ENCODE results near the gene RCBTB2.

RCBTB2 gene

DNA sequence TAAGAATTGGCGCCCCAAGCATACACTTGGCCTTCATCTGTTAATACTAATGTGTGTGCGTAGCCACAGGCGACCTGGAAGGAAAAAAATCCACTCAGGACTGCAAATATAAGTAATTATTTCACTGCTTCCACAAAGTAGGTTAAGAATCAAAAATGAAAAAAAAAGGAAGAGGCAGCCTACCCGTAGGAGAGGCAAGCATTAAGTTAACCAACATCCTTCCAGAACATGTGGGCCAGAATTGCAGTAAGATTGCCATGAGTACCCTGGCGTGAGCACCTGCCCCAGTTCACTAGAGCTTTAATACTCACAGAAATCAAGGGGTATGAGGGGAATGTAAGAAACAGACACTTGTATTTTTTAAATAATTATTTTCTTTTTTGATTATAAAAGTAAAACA, 22.2 kb downstream of the RCBTB2 start:
- TF ChIP-seq, protein P1, sequence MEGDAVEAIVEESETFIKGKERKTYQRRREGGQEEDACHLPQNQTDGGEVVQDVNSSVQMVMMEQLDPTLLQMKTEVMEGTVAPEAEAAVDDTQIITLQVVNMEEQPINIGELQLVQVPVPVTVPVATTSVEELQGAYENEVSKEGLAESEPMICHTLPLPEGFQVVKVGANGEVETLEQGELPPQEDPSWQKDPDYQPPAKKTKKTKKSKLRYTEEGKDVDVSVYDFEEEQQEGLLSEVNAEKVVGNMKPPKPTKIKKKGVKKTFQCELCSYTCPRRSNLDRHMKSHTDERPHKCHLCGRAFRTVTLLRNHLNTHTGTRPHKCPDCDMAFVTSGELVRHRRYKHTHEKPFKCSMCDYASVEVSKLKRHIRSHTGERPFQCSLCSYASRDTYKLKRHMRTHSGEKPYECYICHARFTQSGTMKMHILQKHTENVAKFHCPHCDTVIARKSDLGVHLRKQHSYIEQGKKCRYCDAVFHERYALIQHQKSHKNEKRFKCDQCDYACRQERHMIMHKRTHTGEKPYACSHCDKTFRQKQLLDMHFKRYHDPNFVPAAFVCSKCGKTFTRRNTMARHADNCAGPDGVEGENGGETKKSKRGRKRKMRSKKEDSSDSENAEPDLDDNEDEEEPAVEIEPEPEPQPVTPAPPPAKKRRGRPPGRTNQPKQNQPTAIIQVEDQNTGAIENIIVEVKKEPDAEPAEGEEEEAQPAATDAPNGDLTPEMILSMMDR (IDR thresholded peaks at IDR 0.05; ENCODE audit: borderline replicate concordance, insufficient read depth, low read depth, low read length), result no peak
- H3K4me3 ChIP-seq (ENCODE audit: low read depth, low read length), result no peak overlapping the region

DNA sequence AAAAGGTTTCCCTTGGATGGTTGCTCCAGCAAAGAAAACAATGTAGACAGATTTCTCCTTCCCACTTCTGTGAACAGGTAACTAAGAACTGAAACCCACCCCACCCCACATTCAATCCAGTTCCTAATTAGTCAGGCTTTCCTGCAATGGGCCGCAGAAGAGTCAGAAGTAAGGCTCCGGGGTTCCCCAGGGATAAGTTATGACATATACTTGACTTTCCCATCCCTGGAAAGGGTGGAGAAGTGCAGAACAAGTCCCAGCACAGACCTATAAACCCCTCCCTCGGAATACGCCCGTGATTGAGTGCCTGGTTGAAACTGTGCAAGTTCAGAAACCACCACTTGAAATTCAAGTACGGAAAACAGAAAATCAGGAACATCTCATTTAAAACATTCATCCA, 24.9 kb downstream of the RCBTB2 start:
- H3K4me3 ChIP-seq (ENCODE audit: low read depth, low read length), result no peak overlapping the region
- TF ChIP-seq, protein P1 (IDR thresholded peaks at IDR 0.05; ENCODE audit: borderline replicate concordance, insufficient read depth, low read depth, low read length), result no peak

DNA sequence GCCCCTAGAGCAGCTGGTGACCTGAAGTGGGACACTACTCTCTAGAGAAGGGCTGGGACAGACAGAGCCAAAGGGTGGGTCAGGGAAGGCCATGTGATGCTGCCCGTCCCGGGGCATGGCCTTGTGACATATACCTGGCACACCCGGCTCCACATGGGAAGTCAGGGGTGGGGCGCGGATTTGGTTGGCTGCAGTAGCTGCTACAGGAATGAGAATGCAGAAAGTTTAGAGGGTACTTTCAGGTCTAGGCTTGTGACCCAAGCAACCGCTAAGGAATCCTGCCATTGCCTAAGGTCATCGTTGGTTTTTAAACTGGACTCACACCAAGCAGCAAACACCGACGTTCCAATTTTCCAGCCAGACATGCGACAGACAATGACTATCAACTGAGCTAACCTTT, 25.9 kb downstream of the RCBTB2 start:
- H3K4me3 ChIP-seq (ENCODE audit: low read depth, low read length), result no peak overlapping the region
- TF ChIP-seq, protein P1 (IDR thresholded peaks at IDR 0.05; ENCODE audit: borderline replicate concordance, insufficient read depth, low read depth, low read length), result no peak

DNA sequence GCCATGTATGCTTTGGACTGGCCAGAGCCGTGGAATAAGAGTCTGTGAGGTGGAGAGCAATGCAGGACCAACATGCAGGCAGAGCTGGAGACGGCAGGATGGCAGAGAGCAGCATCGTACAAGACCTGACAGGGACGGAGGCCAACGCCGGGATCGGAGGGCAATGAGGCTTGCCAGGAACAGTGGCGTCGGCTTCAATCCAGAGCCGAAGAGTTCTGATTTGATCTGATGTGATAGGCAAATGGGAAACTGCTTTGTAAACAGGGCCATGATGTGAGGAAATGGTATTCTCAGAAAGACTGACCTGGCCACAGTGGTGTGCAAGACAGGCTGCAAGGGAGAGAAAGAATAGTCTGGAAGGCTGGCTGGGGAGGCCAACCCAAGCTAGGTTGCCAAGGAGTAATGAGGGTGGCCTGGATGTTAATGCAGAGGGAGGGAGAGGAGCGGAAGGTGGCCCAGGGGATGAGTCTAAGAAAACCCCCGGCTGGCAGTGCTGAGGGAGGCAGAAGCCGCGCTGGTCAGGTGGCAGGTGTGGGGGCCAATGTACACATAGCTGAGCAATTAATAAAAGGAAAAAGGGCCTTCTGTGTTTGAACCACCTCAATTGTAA, 26.7 kb downstream of the RCBTB2 start:
- TF ChIP-seq, protein P1 (IDR thresholded peaks at IDR 0.05; ENCODE audit: borderline replicate concordance, insufficient read depth, low read depth, low read length), result no peak
- H3K4me3 ChIP-seq (ENCODE audit: low read depth, low read length), result no peak overlapping the region

DNA sequence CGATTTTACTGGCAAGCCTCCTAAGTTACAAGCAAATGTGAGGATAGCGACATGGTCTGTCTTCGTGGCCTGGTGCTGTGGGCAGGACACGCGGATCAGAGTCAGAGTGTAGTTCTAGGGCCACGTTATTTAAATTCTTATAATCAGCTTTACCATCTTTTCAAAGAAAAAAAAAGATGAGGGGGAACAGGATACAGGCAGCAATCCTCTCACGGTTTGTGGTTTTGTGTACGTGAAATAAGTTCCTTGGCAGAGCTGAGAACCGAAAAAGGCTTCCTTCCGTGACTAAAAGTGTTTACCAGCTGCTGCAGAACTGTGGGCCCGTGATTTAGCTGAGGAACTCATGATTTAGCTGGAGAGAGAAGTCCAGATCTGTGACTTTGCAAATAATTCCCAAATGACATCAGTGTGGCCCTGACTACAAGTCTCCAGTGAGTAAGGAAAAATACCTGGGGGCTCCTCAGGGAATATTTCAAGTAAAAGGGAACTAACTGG, 27.2 kb downstream of the RCBTB2 start:
- H3K4me3 ChIP-seq (ENCODE audit: low read depth, low read length), result no peak overlapping the region
- TF ChIP-seq, protein P1 (IDR thresholded peaks at IDR 0.05; ENCODE audit: borderline replicate concordance, insufficient read depth, low read depth, low read length), result no peak

DNA sequence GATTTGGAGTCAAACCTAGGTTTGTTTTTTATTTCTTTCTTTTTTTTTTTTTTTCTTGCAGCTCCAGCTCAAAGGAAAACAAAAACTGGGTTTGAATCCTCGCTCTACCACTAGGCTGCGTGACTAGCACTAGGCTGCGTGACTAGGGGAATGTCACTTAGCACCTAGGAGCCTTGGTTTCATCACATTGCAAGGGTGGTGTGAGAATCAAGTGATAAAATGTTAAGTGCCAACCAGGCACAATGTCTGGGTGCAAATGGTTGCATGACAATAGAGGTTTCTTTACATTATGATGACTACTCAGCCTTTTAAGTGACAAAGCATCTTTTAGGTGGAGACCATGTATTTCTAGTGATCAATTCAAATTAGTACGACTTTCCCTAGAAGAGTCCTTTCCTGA, 27.9 kb downstream of the RCBTB2 start:
- TF ChIP-seq, protein P1 (IDR thresholded peaks at IDR 0.05; ENCODE audit: borderline replicate concordance, insufficient read depth, low read depth, low read length), result no peak
- no peak overlapping the region for H3K4me3 ChIP-seq (ENCODE audit: low read depth, low read length)

DNA sequence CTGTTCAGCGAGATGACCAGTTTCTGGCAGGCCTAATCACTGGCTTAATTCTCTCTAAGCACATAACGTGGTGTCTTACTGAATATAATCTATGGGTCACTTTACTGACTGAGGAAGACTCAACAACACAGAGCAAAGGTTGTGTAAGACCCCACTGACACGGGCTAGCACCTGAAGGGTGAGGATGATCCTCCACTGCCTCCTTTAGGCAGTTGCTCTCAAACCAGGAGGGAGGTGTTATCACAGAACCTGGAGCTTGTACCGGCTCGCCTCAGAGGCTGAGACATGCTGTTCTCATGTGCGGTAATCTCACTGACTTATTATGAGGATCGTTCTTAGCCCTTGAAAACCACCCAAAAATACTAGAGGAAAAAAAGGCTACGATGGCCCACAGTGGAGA, 28.3 kb downstream of the RCBTB2 start:
- H3K4me3 ChIP-seq (ENCODE audit: low read depth, low read length), result no peak overlapping the region
- TF ChIP-seq, protein P1 (IDR thresholded peaks at IDR 0.05; ENCODE audit: borderline replicate concordance, insufficient read depth, low read depth, low read length), result no peak

Measured in GM12875 (cell line).